Measurements from ENCODE around the gene APOA5. TPM values are rescaled to one million over a fixed set of nuclear protein-coding genes. Genes with fewer than 3 reads are reported as not detected.

The APOA5 gene
- total and polyA plus RNA-seq, 9 of the 15 experiments (the other 6 are each of a cell fraction or from before 2014, with no cell fraction given): not detected

DNA sequence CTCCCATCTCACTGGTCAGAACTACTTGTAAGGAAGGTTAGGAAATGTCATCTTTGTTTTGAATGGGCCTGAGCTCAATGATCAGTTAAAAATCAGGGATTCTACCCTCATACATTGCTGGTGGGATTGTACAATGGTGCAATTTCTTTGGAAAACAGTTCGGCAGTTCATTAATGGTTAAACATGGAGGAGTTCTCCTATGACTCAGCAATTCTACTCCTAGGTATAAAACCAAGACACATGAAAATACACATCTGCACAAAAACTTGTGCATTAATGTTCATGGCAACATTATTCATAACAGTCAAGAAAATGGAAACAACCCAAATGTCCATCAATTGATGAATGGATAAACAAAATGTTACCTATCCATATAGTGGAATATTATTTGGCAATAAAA lies 4.9 kb upstream of the APOA5 start (continued):
- TF ChIP-seq CLOCK (CRISPR knock-in tag; IDR thresholded peaks at IDR 0.05; ENCODE audit: borderline replicate concordance): no peak
- no peak for TF ChIP-seq NKRF (IDR thresholded peaks at IDR 0.05; ENCODE audit: borderline replicate concordance)
- no peak for TF ChIP-seq ARHGAP35 (IDR thresholded peaks at IDR 0.05; ENCODE audit: partially characterized antibody)
- TF ChIP-seq ZNF699 (CRISPR knock-in tag; IDR thresholded peaks at IDR 0.05; ENCODE audit: insufficient replicate concordance): no peak
- no peak for TF ChIP-seq BRF1 (IDR thresholded peaks at IDR 0.05; ENCODE audit: borderline replicate concordance, extremely low read depth, insufficient read length)
- no peak for TF ChIP-seq POLR2AphosphoS5 (IDR thresholded peaks at IDR 0.05; ENCODE audit: control insufficient read depth, insufficient read depth, low read depth, low read length)
- TF ChIP-seq COPS2 (conservative IDR thresholded peaks at IDR 0.05): no peak
- TF ChIP-seq ZNF311 (CRISPR knock-in tag; IDR thresholded peaks at IDR 0.05): no peak
- TF ChIP-seq, protein P1, sequence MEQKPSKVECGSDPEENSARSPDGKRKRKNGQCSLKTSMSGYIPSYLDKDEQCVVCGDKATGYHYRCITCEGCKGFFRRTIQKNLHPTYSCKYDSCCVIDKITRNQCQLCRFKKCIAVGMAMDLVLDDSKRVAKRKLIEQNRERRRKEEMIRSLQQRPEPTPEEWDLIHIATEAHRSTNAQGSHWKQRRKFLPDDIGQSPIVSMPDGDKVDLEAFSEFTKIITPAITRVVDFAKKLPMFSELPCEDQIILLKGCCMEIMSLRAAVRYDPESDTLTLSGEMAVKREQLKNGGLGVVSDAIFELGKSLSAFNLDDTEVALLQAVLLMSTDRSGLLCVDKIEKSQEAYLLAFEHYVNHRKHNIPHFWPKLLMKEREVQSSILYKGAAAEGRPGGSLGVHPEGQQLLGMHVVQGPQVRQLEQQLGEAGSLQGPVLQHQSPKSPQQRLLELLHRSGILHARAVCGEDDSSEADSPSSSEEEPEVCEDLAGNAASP (IDR thresholded peaks at IDR 0.05): no peak
- no peak for TF ChIP-seq ZNF347 (CRISPR knock-in tag; IDR thresholded peaks at IDR 0.05; ENCODE audit: low read depth)
- TF ChIP-seq, protein P2, sequence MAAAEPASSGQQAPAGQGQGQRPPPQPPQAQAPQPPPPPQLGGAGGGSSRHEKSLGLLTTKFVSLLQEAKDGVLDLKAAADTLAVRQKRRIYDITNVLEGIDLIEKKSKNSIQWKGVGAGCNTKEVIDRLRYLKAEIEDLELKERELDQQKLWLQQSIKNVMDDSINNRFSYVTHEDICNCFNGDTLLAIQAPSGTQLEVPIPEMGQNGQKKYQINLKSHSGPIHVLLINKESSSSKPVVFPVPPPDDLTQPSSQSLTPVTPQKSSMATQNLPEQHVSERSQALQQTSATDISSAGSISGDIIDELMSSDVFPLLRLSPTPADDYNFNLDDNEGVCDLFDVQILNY (CRISPR knock-in tag; IDR thresholded peaks at IDR 0.05): no peak
- TF ChIP-seq ZFX (CRISPR knock-in tag; IDR thresholded peaks at IDR 0.05): no peak
- TF ChIP-seq EP400 (IDR thresholded peaks at IDR 0.05): no peak
- TF ChIP-seq, protein P3, sequence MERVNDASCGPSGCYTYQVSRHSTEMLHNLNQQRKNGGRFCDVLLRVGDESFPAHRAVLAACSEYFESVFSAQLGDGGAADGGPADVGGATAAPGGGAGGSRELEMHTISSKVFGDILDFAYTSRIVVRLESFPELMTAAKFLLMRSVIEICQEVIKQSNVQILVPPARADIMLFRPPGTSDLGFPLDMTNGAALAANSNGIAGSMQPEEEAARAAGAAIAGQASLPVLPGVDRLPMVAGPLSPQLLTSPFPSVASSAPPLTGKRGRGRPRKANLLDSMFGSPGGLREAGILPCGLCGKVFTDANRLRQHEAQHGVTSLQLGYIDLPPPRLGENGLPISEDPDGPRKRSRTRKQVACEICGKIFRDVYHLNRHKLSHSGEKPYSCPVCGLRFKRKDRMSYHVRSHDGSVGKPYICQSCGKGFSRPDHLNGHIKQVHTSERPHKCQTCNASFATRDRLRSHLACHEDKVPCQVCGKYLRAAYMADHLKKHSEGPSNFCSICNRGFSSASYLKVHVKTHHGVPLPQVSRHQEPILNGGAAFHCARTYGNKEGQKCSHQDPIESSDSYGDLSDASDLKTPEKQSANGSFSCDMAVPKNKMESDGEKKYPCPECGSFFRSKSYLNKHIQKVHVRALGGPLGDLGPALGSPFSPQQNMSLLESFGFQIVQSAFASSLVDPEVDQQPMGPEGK (CRISPR knock-in tag; IDR thresholded peaks at IDR 0.05; ENCODE audit: borderline replicate concordance): no peak
- TF ChIP-seq TBL1XR1 (IDR thresholded peaks at IDR 0.05; ENCODE audit: low read length in 2 of 2): no peak
- TF ChIP-seq KDM1A (IDR thresholded peaks at IDR 0.05): no peak
- peak; percentile 97 for TF ChIP-seq ZNF316 (IDR thresholded peaks at IDR 0.05)
- no peak for TF ChIP-seq NFXL1 (CRISPR knock-in tag; IDR thresholded peaks at IDR 0.05)
- no peak for TF ChIP-seq ILK (tag; IDR thresholded peaks at IDR 0.05; ENCODE audit: borderline replicate concordance, low read depth)

Measured in K562 (cell line).